NCI-H1105 treated with DMSO at 0.1 percent for 48 hours (cell line): ENCODE measurements around the gene WNT2B.

ENCODE experiments used
- DNase-seq: peaks from one replicate; lab custom pipeline; 2025; lab: John Stamatoyannopoulos, UW

Gene WNT2B

GRCh38 chr1:112504661-112505399, 3.9 kb upstream of the WNT2B start:
- DNase-seq = no peak

DNA sequence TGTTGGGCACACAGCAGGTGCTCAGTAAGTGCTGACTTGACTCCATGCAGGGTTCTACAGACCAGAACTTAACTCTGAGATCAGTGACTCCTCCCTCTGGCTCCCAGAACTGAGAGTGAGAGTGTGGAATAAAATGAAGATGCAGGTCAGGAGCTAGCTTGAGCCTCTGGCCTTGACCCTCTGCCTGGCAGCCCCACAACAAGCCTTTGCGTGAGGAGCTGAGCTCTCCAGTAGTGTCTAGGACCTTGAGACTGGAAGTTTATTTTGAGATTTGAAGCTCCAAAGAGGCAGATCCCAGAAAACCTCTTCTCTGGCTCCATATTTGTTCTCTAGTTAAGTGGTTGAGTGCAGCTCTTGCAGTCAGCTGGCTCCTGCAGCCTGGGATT, 3.4 kb upstream of the WNT2B start:
- no peak for DNase-seq

DNA sequence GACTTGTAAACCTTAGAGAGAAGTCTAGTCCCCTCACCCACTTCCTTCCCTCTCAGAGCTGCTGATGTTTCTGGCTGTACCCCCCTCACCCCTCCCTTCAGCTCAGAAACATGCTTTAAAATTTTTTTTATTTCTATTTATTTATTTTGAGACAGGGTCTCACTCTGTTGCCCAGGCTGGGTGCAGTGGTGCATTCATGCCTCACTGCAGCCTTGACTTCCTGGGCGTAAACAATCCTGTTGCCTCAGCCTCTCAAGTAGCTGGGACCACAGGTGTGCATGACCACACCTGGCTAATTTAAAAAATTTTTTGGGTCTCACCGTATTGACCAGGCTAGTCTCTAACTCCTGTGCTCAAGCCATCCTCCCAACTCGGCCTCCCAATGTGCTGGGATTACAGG, 2.9 kb upstream of the WNT2B start:
- no peak for DNase-seq

- no peak for DNase-seq
These were observed 2.5 kb upstream of the WNT2B start for GRCh38 chr1:112506306-112506705.

GRCh38 chr1:112506731-112507130, 2.0 kb upstream of the WNT2B start:
- no peak for DNase-seq

GRCh38 chr1:112507336-112507735, 1.4 kb upstream of the WNT2B start:
- no peak for DNase-seq

DNA sequence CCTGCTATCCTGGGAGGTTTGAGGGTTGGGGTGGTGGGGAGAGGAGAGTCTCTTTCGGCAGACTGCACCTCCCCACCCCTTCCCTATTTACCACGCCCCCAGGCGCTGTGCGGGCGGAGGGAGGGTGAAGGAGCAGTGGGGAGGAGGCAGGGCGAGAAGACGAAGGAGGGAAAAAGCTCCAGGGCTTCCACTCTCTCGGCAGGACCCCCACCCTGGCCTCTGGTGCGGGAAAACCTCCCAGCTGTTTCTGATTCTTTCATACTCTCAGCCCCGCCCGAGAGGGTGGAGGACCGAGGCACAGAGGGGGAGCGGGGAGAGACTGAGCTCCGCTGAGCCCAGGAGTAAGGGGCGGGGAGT, 866 bp upstream of the WNT2B start:
- no peak for DNase-seq

DNA sequence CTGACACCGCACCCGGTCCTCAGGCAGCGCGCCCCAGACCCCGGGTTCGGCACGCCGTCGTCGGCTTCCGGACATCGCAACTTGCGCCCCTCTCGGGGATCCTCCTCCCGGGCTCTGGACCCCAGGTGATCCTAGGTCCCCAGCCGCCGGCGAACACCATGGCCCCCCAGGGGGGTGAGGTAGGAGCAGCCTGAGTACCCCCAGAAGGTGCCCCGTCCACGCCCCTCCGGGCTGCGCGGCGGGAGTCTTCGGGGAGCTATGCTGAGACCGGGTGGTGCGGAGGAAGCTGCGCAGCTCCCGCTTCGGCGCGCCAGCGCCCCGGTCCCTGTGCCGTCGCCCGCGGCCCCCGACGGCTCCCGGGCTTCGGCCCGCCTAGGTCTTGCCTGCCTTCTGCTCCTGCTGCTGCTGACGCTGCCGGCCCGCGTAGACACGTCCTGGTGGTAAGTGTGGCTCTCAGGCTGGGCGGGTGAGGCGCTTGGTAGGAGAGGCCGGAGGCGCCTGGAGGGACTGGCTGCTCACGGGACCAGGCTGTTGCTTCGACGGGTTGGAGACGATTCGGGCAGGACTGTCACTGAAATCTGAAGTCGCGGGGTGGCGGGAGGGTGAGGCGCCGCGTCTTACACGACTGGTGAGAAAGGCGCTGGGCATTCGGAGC, 367 bp downstream of the WNT2B start:
- DNase-seq = no peak

GRCh38 chr1:112509660-112510178, 954 bp downstream of the WNT2B start:
- DNase-seq = no peak

- DNase-seq = no peak
These were observed 1.6 kb downstream of the WNT2B start for GRCh38 chr1:112510340-112510739.

GRCh38 chr1:112511897-112512296, 3.1 kb downstream of the WNT2B start:
- no peak for DNase-seq

DNA sequence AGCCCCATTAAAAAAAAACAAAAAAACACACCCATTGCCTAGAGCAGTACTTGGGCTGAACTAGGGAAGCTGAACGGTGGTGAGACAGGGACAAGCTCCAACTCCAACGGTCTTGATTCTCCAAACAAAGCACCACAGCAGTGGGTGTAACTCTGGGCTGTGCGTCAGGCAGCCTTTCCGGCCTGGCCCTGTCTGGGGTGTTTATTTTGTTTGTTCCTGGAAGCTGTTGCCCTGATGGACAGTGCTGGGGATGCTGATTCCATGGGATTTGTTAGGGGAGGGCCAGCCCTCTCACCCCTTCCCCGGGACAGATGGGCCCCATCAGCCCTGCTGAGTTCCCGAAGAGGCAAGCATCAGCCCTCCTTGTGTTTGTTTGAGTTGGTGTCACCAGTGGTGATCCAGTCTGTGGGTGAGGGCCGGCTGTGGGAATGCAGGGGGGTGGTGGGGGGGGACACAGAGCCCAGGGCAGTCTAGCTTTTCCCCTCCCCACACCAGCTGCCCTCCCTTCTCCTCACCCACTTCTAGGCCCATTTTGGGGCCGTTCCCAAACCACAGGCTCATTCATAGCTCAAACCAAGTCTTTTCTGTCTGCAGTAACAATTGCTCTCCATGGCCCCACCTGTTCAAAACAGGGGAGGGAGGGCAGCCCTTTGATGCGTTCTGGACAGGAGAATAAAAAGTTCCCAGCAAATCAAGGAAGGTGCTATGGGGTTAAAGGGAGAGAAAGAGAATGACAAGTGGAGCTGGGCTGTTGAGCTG, 4.5 kb downstream of the WNT2B start:
- DNase-seq = no peak

- no peak for DNase-seq
These were observed 6.1 kb downstream of the WNT2B start for GRCh38 chr1:112514901-112515300.

DNA sequence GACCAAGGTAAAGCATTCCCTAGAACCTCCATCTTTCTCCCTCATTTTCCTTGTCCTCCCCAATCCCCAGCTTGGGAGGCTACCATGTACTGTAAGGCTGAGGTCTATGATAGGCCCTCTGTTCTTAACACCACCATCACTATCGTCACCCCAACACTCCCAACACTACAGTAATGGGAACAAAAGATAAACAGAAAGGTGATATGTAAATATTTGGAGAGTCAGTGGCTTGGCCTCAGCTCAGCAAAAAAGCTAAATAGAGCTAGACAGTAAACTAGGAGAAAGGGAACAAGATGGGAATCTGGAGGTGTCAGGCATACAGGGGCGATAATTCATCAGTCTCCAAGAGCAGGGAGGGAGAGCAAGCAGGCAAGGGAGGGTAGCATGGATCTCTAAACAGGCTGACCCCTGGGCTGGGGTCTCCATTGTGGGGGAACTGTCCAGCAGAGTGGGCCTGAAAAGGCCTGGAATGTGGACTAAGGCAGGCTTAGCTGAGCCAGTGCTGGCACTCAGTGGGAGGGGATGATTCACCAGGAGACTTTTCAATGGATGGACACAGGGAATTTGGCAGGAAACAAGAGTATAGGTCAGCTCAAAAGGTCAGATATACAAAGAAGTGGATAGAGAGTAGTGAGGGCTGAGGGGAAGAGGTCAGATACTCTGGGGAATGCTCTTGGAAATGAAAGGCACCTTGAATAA, 6.7 kb downstream of the WNT2B start:
- DNase-seq = no peak

GRCh38 chr1:112516141-112516540, 7.4 kb downstream of the WNT2B start:
- no peak for DNase-seq

DNA sequence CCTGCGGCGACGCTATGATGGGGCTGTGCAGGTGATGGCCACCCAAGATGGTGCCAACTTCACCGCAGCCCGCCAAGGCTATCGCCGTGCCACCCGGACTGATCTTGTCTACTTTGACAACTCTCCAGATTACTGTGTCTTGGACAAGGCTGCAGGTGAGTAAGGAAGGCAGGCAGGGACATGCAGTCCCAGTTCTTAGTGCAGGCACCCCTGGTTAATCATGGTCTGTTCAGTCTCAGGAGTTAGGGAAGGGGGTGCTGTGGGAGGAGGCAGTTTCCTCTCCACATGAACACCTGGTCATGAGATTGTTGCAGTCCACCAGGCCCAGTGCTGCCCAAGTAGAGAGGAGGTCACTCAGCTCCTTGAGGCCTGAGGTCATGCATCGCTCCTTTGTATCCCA, 8.5 kb downstream of the WNT2B start:
- peak; percentile 54 for DNase-seq

DNA sequence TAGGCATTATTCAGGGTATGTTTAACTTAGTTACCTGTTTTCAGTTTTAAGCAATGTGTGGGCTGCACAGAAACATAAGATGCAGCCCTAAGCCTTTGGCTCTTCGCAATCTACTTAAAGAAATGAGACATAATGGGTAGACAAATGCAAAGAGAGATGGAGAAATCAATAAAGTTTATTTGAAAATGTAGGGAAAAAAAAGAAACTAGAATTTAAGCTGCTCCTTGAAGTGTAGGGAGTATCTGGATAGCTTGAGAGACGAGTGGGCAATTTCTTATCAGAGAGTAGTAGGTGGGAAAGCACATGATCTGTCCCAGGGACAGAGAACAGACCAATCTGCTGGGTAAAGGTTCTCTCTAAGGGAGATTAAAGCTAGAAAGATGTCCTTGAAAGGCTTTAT, 8.9 kb downstream of the WNT2B start:
- no peak for DNase-seq

DNA sequence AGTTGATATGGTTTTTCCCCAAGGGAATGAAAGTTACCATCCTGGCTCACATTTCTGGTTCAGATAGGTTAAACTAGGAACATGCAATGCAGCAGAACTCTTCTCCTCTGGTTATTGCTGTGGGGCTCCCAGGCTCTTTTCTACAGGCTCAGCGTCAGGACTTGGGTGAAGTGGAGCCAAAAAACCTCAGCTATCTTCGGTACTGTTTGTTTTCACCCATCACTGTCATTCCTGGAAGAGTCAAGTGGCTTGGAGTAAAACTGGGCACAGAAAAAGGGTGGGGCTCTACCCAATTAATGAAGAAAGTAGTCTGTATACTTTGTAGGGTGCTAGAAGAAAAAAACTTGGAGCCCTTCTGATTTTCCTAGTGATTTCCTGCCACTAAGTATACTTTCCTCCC, 9.4 kb downstream of the WNT2B start:
- no peak for DNase-seq

GRCh38 chr1:112520166-112520565, 11.4 kb downstream of the WNT2B start:
- DNase-seq = no peak

- DNase-seq = no peak
These were observed 13.9 kb downstream of the WNT2B start for GRCh38 chr1:112522621-112523020.

DNA sequence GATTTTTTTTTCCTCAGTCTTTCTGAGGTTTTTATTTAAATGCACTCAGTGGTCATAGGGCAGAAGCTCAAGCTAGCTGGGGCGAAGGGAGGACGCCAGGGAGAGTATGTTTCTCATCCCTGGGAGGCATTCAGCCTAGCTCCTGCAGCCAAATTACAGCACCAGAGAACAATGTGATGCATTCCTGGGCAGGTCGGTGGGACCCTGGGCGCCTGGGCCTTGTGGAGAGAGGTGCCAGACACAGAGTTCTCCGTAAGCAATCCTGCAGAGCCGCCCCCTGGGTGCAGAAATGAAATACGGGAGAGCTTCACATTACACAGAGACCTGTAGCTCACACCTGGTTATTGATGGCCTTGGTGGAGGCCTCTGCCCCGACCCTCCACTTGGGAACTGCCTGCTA, 15.5 kb downstream of the WNT2B start:
- DNase-seq = no peak

DNA sequence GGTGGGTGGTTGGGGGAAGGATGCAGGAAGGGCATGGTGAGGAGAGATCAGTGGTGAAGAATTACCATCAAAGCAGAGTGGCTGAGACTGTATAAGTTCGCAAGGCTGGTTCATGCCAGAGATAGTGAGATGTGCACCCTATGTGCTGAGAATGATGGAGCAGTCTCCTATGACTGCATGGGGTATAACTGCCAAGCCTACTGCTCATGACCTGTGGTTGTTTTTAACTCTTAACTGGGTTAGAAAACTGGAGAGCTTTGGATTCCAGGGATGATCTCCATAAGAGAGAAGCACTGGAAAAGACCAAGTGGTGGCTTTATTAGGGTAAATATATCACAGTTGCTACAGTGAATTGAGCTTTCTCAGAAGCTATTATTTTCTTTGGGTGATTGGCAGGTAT, 16.2 kb downstream of the WNT2B start:
- no peak for DNase-seq
